Neuronal stem cell (in vitro differentiated cells): ENCODE results near the gene PLAGL1.
"Not testable (repeated sequence)": the region's sequence is repeated elsewhere in the genome, so short reads cannot be mapped to it uniquely, and the experiment has no call there.

Experiments
- DNase-seq: peaks from one replicate; pipeline ENCODE4 v3.0.0-alpha.2; 2013; ENCODE audit warnings: low spot score
- H2AFZ ChIP-seq: one replicate; pipeline ENCODE4 v1.6.1; 2013; ENCODE audit warnings: mild to moderate bottlenecking, low read length, inconsistent platforms
- H2AK5ac ChIP-seq: 2 replicates; pipeline ENCODE4 v1.6.1; 2013; ENCODE audit warnings: low read depth, mild to moderate bottlenecking, inconsistent platforms, low read length, moderate library complexity, mixed read lengths
- H2BK120ac ChIP-seq: 2 replicates; pipeline ENCODE4 v1.6.1; 2013; ENCODE audit warnings: low read depth, mild to moderate bottlenecking, inconsistent platforms, low read length, moderate library complexity, mixed read lengths
- H2BK12ac ChIP-seq: one replicate; pipeline ENCODE4 v1.6.1; 2013; ENCODE audit warnings: low read length, inconsistent platforms
- H2BK15ac ChIP-seq: 2 replicates; pipeline ENCODE4 v1.6.1; 2013; ENCODE audit warnings: mild to moderate bottlenecking, low read length, inconsistent platforms, mixed read lengths
- H2BK5ac ChIP-seq: one replicate; pipeline ENCODE4 v1.6.1; 2013; ENCODE audit warnings: inconsistent platforms, mild to moderate bottlenecking, low read length, moderate library complexity
- H3K14ac ChIP-seq: one replicate; pipeline ENCODE4 v1.6.1; 2013; ENCODE audit warnings: low read length, inconsistent platforms
- H3K18ac ChIP-seq: 2 replicates; pipeline ENCODE4 v1.6.1; 2013; ENCODE audit warnings: low read length, inconsistent platforms
- H3K23ac ChIP-seq: 2 replicates; pipeline ENCODE4 v1.6.1; 2013; ENCODE audit warnings: low read depth, mild to moderate bottlenecking, mixed read lengths, low read length, inconsistent platforms; ENCODE audit not compliant: poor library complexity
- H3K27ac ChIP-seq: replicated peaks from 3 replicates; pipeline ENCODE4 v1.5.1; 2013; ENCODE audit warnings: low read length, inconsistent platforms
- H3K27me3 ChIP-seq, 3 experiments: 2 replicates each; pipeline ENCODE4 v1.6.1; 2013; ENCODE audit warnings: low read length in 3 of 3, mild to moderate bottlenecking in 2 of 3, inconsistent platforms in 1 of 3, low read depth in 1 of 3, mixed read lengths in 1 of 3, moderate library complexity in 1 of 3; ENCODE audit not compliant: control insufficient read depth in 3 of 3, insufficient read depth in 3 of 3
- H3K36me3 ChIP-seq, 2 donors: replicated peaks in 1 of 2; 2 replicates each; pipeline ENCODE4 v1.6.1; 2013; ENCODE audit warnings: low read length in 2 of 2; ENCODE audit not compliant: control insufficient read depth in 2 of 2, insufficient read depth in 2 of 2
- H3K4ac ChIP-seq: 2 replicates; pipeline ENCODE4 v1.6.1; 2013; ENCODE audit warnings: inconsistent platforms, mild to moderate bottlenecking, low read length, moderate library complexity
- H3K4me1 ChIP-seq, 2 donors: 1 replicate in 1 of 2; 2 replicates in 1 of 2; pipeline ENCODE4 v1.6.1; 2013; ENCODE audit warnings: low read length in 2 of 2, low read depth in 1 of 2; ENCODE audit not compliant: control insufficient read depth in 2 of 2, insufficient read depth in 1 of 2
- H3K4me2 ChIP-seq: one replicate; pipeline ENCODE4 v1.6.1; 2013; ENCODE audit warnings: mild to moderate bottlenecking, low read length, inconsistent platforms; ENCODE audit not compliant: insufficient read depth, poor library complexity, severe bottlenecking
- H3K4me3 ChIP-seq, 2 donors: 2 replicates each; pipeline ENCODE4 v1.5.1; 2013; ENCODE audit warnings: low read length in 2 of 2, mild to moderate bottlenecking in 2 of 2, inconsistent platforms in 1 of 2, moderate library complexity in 1 of 2
- H3K79me1 ChIP-seq: one replicate; pipeline ENCODE4 v1.6.1; 2013; ENCODE audit warnings: low read depth, mild to moderate bottlenecking, inconsistent platforms, low read length, moderate library complexity
- H3K9ac ChIP-seq: one replicate; pipeline ENCODE4 v1.6.1; 2013; ENCODE audit warnings: mild to moderate bottlenecking, low read depth, low read length, inconsistent platforms; ENCODE audit not compliant: poor library complexity
- H3K9me3 ChIP-seq, 2 donors: replicated peaks in 1 of 2; 2 replicates each; pipeline versions ENCODE3 to v1.6.1; 2013; ENCODE audit warnings: low read length in 2 of 2, mild to moderate bottlenecking in 2 of 2, inconsistent platforms in 1 of 2, low read depth in 1 of 2, mixed read lengths in 1 of 2, moderate library complexity in 1 of 2; ENCODE audit not compliant: control insufficient read depth in 2 of 2, insufficient read depth in 1 of 2
- H4K8ac ChIP-seq: one replicate; pipeline ENCODE4 v1.6.1; 2013; ENCODE audit warnings: low read depth, mild to moderate bottlenecking, inconsistent platforms, low read length, moderate library complexity
- H4K91ac ChIP-seq: one replicate; pipeline ENCODE4 v1.6.1; 2013; ENCODE audit warnings: low read length, low read depth, mild to moderate bottlenecking, inconsistent platforms; ENCODE audit not compliant: poor library complexity
- WGBS, 2 donors: extraction: QIAGEN DNeasy Blood & Tissue Kit; methylation state at CpG; one replicate each; pipeline ENCODE4 v1.1.7; 2013; ENCODE audit warnings: missing lambda C conversion rate in 2 of 2, mixed read lengths in 1 of 2; ENCODE audit not compliant: insufficient read length in 2 of 2, insufficient replicate concordance in 1 of 2; ENCODE audit errors: extremely low coverage in 2 of 2; 5-methylcytosine and 5-hydroxymethylcytosine counted together

The PLAGL1 gene

GRCh38 chr6:144009628-144010027 lies 1.6 kb upstream of the PLAGL1 start:
- not testable (repeated sequence) for H2BK15ac ChIP-seq, H3K4ac ChIP-seq, H2BK120ac ChIP-seq, H2AK5ac ChIP-seq, H3K14ac ChIP-seq, H3K4me3 ChIP-seq, H3K4me1 ChIP-seq, H3K79me1 ChIP-seq, H3K9ac ChIP-seq, H2BK5ac ChIP-seq, H3K23ac ChIP-seq, H3K27ac ChIP-seq, H3K4me2 ChIP-seq, H3K9me3 ChIP-seq, H2AFZ ChIP-seq, DNase-seq, H3K18ac ChIP-seq, H4K91ac ChIP-seq, H4K8ac ChIP-seq, H3K36me3 ChIP-seq, H2BK12ac ChIP-seq
- H3K27me3 ChIP-seq, result peaks cover 0 to 20% (median 0%) of the 10 kb centered on the region in 3 experiments
- no CpG with 5 or more reads among the region's 2 CpGs for WGBS, 2 donors

GRCh38 chr6:144008846-144009245 lies 787 bp upstream of the PLAGL1 start:
- Histone ChIP-seq H3K4me2 (no peak overlapping the region), H3K4me3 (peak overlapping the region; percentile 56 to 81), H3K9me3 (peaks cover 5 to 9% of the 10 kb centered on the region in 2 donors), H3K4ac (no peak overlapping the region), H3K4me1 (no peaks in the 10 kb centered on the region), H3K79me1 (no peaks in the 10 kb centered on the region), H3K14ac (no peak overlapping the region), H3K27me3 (peaks cover 0 to 20% (median 0%) of the 10 kb centered on the region in 3 experiments), H3K23ac (no peak overlapping the region), H2BK12ac (no peak overlapping the region), H3K9ac (no peak overlapping the region), H2AFZ (peak overlapping the region; percentile 84), H2BK15ac (no peak overlapping the region), H2BK120ac (no peak overlapping the region), H4K8ac (no peak overlapping the region), H3K18ac (no peak overlapping the region), H2AK5ac (no peak overlapping the region), H4K91ac (no peak overlapping the region), H3K27ac (no peak overlapping the region), H2BK5ac (no peak overlapping the region), H3K36me3 (peaks cover 0 to 7% of the 10 kb centered on the region in 2 donors)
- WGBS, 2 donors, result no CpG with 5 or more reads among the region's 9 CpGs
- DNase-seq, result no peak

GRCh38 chr6:144007478-144008119 lies 460 bp downstream of the PLAGL1 start:
- Histone ChIP-seq H3K4me2 (peak overlapping the region; percentile 52), H3K27me3 (peaks cover 0 to 20% (median 0%) of the 10 kb centered on the region in 3 experiments), H3K4me3 (peak overlapping the region; percentile 56 to 81), H3K23ac (no peak overlapping the region), H4K8ac (peak overlapping the region; percentile 43), H3K27ac (no peak overlapping the region), H2BK15ac (peak overlapping the region; percentile 75), H3K79me1 (no peaks in the 10 kb centered on the region), H3K9me3 (peaks cover 2 to 15% of the 10 kb centered on the region in 2 donors), H2BK12ac (peak overlapping the region; percentile 98), H3K36me3 (peaks cover 0 to 12% of the 10 kb centered on the region in 2 donors), H2AK5ac (no peak overlapping the region), H2BK120ac (peak overlapping the region; percentile 96), H3K4ac (no peak overlapping the region), H2AFZ (peak overlapping the region; percentile 84), H3K14ac (peak overlapping the region; percentile 21), H3K18ac (peak overlapping the region; percentile 91), H3K9ac (peak overlapping the region; percentile 81), H4K91ac (peak overlapping the region; percentile 30), H3K4me1 (no peaks in the 10 kb centered on the region), H2BK5ac (peak overlapping the region; percentile 66)
- no CpG with 5 or more reads among the region's 52 CpGs for WGBS, 2 donors
- DNase-seq, result no peak

GRCh38 chr6:144006736-144007477 lies 1.2 kb downstream of the PLAGL1 start:
- no peak overlapping the region for H3K9ac ChIP-seq

More at GRCh38 chr6:144006736-144007477, 1.2 kb downstream of the PLAGL1 start:
- Histone ChIP-seq H4K8ac (no peak overlapping the region), H2BK5ac (no peak overlapping the region), H2BK12ac (no peak overlapping the region), H3K23ac (no peak overlapping the region), H3K27ac (no peak overlapping the region), H3K4me2 (no peak overlapping the region), H3K36me3 (peaks cover 0 to 12% of the 10 kb centered on the region in 2 donors), H2BK15ac (no peak overlapping the region), H3K14ac (no peak overlapping the region), H3K18ac (no peak overlapping the region), H3K79me1 (no peaks in the 10 kb centered on the region), H2AK5ac (no peak overlapping the region), H3K9me3 (peaks cover 2 to 22% of the 10 kb centered on the region in 2 donors), H3K4ac (no peak overlapping the region), H4K91ac (no peak overlapping the region), H3K4me1 (no peaks in the 10 kb centered on the region), H2BK120ac (no peak overlapping the region), H2AFZ (peak overlapping the region; percentile 60), H3K27me3 (peaks cover 0 to 20% (median 0%) of the 10 kb centered on the region in 3 experiments), H3K4me3 (peak overlapping the region in 1 of 2 donors; percentile 56)
- no peak for DNase-seq
- WGBS, 2 donors, result no CpG with 5 or more reads among the region's 21 CpGs
